Fibroblast of mammary gland (primary cell): ENCODE data around the gene PIK3CB.
"Not testable (repeated sequence)": the region's sequence is repeated elsewhere in the genome, so short reads cannot be mapped to it uniquely, and the experiment has no call there.

ENCODE experiments used
- DNase-seq: peaks from one replicate; pipeline ENCODE4 v3.0.0-alpha.2; 2010; ENCODE audit warnings: low read depth
- H3K4me3 ChIP-seq: 2 replicates; pipeline ENCODE4 v1.5.1; 2011; ENCODE audit warnings: low read depth, mild to moderate bottlenecking, low read length, moderate library complexity; ENCODE audit not compliant: control insufficient read depth
- CTCF ChIP-seq: conservative IDR thresholded peaks from 2 replicates; pipeline ENCODE4 v1.5.1; 2011; ENCODE audit warnings: low read depth, low read length, inconsistent platforms; ENCODE audit not compliant: control insufficient read depth, insufficient read depth

Gene PIK3CB

DNA sequence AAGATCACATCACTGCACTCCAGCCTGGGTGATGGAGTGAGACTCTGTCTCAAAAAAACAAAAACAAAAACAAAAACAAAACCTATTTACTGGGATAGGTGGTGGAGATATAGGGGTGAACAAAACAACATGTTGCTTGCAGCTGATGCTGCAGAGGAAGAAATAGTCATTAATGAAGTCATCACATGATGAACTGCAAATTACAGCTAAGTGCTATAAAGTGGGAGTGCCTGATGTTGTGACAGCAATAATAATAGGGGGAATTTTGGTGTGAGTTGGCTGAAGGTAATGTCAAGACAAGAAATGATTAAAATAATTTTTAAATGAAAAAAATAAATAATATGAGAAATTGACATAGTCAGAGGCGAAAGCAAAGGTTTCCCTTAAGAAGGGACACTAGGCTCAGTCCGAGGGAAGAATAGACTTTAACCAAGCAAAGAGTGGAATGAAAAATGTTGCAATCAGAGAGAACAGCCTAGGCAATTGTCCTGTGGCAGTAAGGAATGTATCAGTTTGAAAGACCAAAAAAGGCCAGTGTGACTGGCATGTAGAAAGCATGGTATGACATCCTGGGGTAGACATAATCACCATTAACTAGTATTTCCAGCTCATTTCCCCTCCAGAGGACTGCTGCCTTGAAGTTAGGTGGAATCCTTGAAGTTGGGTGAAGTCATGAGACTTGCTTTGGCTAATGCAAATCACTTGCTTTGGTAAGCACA, 14.7 kb upstream of the PIK3CB start:
- TF ChIP-seq CTCF: no peak
- no peak overlapping the region for H3K4me3 ChIP-seq
- no peak for DNase-seq

- no peak for TF ChIP-seq CTCF
- DNase-seq: no peak
- H3K4me3 ChIP-seq: no peak overlapping the region
These were observed 14.0 kb upstream of the PIK3CB start for GRCh38 chr3:138848696-138849095.

- not testable (repeated sequence) for DNase-seq, H3K4me3 ChIP-seq
These were observed 12.1 kb upstream of the PIK3CB start for GRCh38 chr3:138846824-138847223.

DNA sequence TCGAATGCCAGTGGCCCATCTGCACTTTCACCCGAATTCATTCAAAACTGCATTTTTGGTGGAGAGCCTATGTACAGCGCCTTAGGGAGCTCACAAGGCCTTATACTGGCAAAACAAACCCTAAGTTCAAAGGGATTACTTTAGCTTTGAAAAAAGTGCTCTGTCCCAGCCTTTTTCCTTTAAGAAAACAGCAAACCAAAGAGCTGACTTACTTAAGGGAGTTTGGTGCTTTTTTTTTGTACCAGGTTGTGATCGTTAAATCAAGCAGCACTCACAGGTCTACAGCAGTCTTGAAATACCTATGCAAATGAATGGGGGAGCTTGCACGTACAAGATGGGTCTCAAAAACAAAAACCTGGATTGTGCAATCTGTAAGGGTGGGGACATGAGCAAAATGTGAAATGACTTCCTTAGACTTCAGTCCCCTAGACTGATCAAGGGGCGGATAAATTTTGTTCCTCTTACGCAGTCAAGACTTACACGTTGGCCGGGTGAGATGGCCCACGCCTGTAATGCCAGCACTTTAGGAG, 11.6 kb upstream of the PIK3CB start:
- no peak for DNase-seq
- TF ChIP-seq CTCF: no peak
- H3K4me3 ChIP-seq: no peak overlapping the region

- no peak for DNase-seq
- no peak for TF ChIP-seq CTCF
- H3K4me3 ChIP-seq: no peak overlapping the region
These were observed 11.0 kb upstream of the PIK3CB start for GRCh38 chr3:138845771-138846173.

GRCh38 chr3:138845181-138845601, 10.5 kb upstream of the PIK3CB start:
- DNase-seq: no peak
- no peak for TF ChIP-seq CTCF
- H3K4me3 ChIP-seq: no peak overlapping the region

GRCh38 chr3:138842483-138843188, 7.9 kb upstream of the PIK3CB start:
- no peak overlapping the region for H3K4me3 ChIP-seq
- no peak for DNase-seq
- no peak for TF ChIP-seq CTCF

- DNase-seq, H3K4me3 ChIP-seq: not testable (repeated sequence)
These were observed 3.7 kb upstream of the PIK3CB start for GRCh38 chr3:138838385-138838784.

DNA sequence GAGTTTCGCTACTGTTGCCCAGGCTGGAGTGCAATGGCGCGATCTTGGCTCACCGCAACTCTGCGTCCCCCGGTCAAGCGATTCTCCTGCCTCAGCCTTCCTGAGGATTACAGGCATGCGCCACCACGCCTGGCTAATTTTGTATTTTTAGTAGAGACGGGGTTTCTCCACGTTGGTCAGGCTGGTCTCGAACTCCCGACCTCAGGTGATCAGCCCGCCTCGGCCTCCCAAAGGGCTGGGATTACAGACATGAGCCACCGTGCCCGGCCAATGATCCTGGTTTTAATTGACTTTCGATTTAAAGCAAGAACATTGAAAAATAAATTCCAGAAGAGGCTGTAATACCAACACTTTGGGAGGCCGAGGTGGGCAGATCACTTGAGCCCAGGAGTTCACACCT, 1.1 kb upstream of the PIK3CB start:
- not testable (repeated sequence) for DNase-seq, H3K4me3 ChIP-seq
